ENCODE measurements around the gene SPAG5.

The SPAG5 gene, protein sequence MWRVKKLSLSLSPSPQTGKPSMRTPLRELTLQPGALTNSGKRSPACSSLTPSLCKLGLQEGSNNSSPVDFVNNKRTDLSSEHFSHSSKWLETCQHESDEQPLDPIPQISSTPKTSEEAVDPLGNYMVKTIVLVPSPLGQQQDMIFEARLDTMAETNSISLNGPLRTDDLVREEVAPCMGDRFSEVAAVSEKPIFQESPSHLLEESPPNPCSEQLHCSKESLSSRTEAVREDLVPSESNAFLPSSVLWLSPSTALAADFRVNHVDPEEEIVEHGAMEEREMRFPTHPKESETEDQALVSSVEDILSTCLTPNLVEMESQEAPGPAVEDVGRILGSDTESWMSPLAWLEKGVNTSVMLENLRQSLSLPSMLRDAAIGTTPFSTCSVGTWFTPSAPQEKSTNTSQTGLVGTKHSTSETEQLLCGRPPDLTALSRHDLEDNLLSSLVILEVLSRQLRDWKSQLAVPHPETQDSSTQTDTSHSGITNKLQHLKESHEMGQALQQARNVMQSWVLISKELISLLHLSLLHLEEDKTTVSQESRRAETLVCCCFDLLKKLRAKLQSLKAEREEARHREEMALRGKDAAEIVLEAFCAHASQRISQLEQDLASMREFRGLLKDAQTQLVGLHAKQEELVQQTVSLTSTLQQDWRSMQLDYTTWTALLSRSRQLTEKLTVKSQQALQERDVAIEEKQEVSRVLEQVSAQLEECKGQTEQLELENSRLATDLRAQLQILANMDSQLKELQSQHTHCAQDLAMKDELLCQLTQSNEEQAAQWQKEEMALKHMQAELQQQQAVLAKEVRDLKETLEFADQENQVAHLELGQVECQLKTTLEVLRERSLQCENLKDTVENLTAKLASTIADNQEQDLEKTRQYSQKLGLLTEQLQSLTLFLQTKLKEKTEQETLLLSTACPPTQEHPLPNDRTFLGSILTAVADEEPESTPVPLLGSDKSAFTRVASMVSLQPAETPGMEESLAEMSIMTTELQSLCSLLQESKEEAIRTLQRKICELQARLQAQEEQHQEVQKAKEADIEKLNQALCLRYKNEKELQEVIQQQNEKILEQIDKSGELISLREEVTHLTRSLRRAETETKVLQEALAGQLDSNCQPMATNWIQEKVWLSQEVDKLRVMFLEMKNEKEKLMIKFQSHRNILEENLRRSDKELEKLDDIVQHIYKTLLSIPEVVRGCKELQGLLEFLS

DNA sequence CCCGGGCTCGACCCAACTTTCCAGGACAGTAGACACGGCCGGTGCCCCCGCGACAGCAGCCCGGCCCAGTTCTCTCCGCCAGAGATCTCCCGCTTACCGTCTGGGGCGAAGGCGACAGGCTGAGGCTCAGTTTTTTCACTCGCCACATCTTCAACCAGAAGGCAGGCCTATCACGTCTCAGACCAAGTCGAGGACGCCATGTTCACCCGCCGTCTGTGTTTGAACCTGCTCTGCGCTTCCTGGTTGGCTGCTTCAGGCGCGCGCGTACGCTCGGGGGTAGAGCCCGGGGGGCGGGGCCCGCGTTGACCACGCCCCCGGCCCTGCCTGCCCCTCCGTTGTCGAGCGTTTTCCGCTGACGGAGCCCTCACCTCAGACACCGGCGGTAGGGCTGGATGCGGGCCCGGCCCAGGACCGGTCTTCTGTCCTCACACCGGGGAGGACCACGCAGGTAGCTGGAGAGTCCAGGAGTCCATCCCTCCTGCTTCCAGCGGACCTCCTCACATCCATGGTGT is at the start of gene SPAG5:
TSS of gene SPAG5 (minus strand) at position 227 of the 512 bp plus-strand sequence. CDS start at position 148, 79 bp downstream.
- DNase-seq = peak; percentile 98

DNA sequence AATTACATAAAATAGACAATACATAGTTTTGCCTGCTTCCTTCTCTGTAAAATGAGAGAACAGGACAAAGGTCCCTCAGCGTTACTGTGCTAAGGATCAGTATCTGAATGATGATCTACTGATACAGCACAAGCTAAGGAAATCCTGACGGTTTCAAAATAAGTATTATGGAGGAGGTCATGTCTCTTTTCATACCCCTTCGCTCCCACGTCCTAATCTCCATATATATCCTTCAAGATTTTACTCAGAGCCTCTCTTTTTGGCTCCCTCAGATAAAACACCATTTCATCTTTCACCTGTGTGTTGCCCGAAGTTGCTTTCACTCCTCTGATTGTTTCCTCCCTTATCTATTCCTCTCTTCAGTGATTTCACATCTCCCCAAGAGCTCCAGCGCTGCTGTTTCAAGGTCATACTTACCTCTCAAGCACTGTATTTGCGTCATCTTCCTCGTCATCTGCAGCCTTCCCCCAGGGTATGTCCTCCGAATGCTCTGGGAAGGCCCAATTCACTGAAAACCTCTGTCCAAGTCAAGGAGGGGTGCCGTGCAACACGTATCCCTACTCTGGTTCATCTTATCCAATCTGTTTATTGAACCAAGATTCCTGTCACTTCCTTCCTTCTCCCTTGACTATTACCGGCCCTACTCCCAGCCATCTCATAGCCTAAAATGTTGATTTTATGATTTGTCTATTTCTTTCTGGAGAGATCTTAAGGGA is 47.4 kb upstream of the SPAG5 start:
- DNase-seq = no peak

DNA sequence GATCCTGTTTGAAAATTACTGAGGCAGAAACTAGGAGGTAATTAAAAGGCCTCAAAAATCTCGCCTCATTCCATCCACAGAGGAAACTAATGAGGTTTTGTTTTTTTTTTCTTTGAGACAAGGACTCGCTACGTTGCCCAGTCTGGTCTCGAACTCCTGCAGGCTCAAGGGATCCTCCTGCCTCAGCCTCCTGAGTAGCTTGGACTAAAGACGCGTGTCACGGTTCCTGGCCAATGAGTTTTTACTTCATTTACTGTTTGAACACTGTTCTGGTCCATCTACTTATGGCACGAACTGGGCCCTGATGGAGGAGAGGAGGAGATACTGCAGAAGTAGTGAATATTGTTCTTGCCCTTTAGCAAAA is 46.7 kb upstream of the SPAG5 start:
- DNase-seq = no peak

DNA sequence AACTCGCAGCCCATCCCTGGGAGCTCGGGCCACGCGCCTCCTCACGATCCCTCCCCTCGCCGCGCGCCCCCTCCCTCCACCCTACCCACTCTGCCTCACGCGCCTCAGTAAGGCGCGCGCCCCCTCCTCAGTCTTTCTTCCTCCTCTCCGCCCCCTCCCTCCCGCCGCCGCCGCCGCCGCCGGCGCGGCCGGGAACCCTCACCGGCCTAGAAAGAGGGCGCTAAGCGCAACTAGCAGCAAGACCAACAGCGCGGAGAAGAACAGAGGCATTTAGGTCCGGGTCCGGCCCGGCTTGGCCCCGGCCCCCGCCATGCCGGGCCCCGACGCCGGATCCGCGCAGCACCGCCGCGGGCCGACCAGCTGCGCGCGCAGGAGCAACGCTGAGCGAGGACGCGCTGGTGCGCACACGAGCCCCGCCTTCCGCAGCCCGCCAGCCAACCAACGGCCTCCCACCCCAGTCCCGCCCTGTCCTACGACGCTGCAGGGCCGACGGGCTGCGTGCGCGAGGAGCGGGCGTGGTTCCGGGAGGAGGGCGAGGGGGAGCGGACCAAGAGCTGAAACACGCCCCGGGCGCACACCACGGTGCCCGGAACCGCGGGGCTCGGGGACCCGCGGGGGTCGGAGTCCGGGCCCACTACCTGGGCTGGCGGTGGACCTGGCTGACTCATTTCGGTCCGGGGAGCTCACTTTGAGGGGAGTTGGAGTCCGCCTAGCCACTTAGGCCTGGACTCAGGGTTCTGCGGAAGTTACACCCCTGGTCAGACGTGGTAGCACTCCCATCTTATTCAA is 46.2 kb upstream of the SPAG5 start, which contains the start of gene BLTP2:
TSS of gene BLTP2 (minus strand) at position 372 of the 789 bp plus-strand sequence. CDS start at position 270, 102 bp downstream.
- DNase-seq = peak; percentile 99

DNA sequence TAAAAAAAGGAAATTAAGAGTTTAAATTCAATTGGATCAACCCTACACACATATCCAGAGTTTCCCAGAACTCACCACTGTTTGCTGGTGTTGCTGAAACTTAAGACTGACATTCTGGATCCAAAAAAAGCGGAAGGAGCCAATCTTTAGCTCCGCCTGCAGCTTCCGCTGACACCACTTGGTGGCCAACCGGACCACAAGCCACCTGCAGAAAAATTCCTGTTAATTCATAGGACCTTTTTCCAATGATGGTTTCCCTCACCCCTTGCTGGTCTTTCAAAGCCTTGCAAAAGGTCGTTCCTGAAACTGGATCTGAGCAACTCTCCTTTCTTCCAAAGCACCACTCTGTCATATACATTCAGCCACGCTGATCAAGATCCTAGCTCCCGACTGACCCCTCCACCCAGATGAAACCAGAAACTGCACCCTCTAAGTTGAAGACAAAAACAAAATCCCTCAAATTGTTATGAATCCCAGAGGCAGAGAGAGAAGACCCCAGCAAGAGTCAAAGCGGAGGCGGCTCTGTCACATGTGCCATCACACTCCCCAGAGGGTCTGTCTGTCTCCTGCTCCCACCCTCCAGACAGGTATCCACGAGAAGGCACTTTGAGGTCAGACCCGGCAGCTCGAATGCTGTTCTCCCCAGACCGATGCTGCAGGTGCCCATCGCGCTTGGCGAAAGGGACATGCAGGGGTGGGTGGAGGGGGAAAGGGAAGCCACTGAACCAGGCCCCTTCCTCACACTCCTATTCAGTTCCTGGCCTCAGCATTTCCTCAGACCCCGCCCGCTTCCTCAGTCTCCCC is 45.4 kb upstream of the SPAG5 start:
- peak; percentile 71 for DNase-seq

DNA sequence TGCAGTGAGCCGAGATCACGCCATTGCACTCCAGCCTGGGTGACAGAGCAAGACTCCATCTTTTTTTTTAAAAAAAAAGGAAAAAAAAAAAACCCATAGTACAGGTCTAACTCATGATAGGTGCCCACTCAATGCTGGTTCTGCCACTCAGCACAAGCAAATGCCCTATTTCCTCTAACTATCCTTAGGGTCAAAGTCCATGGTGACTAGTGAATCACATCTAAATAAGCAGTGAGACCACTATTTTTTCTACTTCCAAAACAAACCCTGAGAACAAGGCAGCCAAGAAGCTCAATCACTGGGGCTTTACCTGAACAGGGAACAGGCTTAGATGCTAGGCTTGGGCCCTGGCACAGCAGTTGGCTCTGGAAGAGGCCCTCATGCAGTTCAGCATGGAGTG is 42.8 kb upstream of the SPAG5 start:
- DNase-seq = no peak

DNA sequence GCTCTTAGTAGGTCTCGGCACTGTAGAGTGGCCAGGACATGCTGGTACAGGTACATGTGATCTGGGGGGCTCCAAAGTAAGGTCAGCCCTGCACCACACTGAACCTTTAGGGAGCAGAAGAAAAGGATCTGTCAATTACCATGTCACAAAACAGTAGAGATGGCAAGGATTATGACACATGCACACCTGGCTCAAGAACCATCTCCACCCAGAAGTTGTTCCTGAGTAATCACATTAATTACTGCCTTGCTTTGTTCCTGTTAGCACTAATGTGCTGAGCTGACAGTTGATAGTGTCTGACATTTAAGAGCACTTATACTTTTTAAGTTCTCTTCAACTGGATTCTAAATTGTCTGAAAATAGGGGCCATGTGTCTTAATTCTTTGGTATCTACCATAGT is 36.7 kb upstream of the SPAG5 start:
- DNase-seq = peak; percentile 34

DNA sequence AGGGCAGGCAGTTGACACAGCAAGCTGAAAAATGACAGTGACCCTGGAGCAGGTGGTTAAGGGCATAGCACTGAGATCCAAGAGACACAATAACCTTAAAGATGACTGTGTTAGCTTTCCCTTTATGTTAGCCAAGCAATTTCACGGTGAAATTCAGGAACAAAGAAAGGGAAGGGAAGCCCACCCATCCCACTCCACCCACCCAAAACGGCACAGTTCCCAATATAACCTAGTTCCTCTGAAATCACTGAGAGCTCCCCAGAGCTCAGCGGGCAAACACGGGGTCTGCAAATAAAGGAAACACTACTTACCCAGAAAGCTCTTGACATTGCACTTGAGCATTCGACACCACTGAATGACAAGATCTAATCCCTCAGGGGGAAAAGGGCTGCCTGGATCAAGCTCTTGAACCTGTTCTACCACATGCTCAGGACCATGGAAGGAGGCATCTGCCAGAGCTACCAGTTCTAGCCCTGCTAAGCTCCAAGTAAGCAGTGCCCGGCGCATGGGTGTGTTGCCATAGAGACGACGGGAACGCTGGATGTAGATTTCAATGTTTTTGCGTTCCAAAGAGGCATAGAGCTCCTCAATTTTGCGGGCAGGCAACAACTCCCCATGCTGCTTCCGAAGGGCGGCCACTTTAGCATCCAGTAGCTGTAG is 35.5 kb upstream of the SPAG5 start:
- peak; percentile 10 for DNase-seq

DNA sequence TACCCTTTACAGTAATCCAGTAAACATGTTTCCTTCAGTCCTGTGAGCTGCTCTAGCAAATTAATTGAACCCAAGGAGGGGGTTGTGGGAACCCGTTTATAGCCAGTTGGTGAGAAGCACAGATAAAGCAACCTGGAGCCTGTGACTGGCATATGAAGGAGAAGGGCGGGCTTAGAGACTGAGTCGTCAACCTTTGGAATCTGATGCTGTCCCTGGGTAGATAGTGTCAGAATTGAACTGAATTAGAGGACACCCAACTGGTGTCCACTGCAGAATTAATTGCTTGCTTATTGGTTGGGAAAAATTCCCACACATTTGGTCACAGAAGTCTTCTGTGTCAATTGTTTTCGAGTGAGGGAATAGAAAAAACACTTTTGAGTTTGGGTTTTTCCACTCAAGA is 28.0 kb upstream of the SPAG5 start:
- DNase-seq = peak; percentile 24

DNA sequence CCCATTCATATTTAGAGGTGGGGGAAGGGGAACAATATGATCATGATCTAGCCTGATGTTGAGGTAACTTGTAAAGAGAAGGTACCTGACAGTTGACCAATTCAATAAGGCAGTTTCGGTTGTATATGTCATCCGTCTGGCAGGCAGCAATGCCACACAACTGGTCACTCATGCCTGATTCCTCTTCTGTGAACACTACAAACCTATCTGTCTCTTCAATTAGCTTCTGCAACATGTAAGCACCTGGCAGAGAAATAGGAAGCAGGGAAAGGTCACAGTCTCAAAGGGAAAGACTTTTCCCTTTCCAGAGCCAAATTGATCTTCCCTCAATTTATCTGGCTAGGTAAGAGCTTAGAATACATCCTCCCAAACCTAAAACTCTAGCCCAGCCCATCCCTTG is 25.3 kb upstream of the SPAG5 start:
- no peak for DNase-seq

DNA sequence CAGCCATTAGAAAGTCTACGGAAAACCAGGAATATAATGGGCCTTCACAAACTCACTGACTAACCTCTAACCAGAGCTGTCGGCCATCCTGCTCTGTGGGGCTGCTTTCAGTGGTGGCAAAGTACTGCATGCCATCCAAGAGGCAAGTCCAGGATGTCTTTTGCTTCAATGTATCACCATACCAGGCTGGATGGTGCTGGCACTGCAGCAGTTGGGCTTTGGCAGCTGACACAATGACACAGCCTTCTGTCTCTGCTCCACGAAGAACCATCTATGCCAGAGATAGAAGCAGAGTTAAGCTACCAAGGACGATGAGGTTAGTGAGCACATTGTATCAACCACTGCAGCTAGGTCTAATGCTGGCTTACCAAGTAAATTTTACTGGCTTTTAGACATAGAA is 24.9 kb upstream of the SPAG5 start:
- DNase-seq = peak; percentile 30

DNA sequence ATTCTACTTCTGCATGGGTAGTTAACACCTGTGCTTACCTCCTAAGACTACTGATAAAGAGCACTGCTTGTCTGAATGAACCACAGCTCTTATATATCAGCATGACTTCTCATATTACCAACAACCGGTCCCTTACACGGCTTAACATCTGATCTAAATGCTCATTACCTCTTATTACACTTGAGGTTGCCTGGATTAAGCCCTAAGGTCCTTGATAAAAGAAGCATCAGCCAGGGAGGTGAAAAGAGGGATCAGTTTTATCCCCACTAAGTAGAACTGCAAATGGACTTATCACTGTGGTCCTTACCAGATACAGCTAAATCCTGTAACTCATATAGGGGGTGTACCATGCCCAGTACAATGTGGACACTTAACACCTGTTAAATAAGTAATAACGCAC is 23.4 kb upstream of the SPAG5 start:
- no peak for DNase-seq

DNA sequence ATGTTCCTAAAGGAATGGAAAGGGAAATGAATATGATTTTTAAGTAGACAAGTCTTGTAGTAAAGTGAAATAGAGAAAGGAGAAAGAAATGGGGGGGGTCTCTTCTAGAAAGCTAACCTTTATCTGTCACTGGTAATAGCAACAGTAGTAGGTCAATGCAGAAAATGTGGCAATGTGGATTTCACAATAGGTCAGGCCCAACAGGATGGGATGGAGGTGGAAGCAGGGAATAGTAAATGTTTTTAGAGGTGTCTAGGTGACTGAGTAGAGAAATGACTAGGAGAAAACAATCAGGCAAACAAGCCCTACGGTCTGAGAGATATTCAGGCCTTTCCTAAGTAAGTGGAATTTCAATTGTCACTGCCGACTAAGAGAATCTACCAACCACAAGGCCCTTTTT is 21.2 kb upstream of the SPAG5 start:
- no peak for DNase-seq

DNA sequence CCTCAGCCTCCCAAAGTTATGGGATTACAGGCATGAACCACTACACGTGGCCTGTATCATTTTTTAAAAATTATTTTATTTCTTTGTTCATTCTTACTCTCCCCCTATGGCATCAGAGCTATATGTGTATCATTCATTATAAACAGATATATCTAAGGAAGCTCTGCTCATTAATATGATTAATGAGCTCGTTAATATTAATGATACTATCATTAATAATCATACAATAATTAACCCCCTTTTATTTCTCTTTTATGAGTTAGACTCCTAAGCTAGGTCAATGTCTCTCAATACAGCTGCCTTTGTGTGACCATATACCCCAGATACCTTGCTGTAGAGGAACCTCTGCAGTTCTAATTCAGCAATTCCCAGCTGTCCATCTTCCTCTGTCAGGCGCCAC is 19.6 kb upstream of the SPAG5 start:
- no peak for DNase-seq

DNA sequence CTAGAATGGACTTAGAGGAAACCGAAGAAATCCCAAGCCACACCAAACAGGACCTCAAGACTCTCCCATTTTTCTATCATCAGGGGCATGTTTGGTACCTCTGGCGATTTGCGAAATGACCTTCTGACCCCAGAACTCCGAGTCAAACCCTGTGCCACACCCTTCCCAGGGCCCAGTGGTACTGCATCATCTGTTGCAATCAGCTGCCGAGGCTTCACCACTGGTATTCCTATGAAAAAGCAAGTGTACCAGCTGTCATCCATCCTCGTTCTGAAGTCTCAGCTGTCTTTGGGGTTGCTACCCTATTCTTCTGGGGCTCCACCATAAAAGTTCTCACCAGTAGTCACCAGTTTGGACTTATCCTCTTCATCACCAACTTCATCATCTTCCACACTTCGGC is 17.5 kb upstream of the SPAG5 start:
- peak; percentile 28 for DNase-seq

DNA sequence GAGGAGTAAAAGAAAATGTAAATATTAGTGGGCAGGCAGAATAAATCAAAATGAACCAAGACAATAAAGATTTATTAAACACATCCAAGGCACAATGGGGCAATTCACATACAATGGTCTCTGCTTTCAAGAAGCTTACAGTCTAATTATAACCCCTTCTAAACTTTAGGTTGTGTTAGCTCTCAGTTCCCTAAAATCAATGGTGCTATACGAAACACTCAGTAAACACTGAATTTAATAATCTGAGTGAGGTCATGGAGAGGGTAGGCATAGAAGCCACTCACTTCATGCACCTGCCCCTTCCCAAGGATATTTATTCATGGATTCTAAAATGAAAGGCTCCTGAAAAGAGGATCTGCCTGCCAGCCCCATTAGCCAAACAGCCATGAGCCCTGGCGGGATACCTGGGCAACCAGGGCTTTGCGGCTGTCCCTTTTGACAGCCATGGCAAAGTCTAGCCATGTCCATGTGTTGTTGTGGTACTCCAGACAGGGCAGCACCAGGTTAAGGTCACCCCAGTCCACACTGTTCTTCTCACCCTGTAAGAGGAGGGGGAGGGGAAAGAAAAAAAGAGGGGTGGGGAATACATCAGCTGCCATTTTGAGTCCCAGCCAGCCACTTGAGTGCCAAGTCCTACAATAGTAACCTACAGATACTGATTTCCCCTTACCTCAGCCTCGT is 16.6 kb upstream of the SPAG5 start:
- DNase-seq = peak; percentile 10

DNA sequence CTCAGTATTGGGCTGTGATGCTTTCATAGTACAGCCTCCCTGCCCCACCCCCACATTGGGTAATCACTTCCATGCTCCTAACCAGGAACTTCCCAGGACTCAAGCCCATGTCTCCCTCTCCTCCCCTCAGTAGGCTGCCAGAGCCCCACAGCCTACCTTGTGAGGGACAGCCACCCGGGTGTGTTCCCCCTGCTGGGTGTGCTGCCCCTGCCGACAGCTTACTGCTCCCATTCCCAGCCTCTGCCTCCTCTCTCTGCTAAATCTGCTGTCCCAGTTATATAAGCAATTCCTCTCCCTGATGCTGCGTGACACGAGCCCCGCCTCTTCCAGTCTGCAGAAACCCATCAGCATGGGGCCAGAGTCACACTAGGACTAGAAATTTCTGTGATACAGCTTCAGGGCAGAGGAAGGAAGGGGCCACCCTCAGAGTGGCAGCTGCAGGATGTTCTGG is 15.1 kb upstream of the SPAG5 start, which contains the start of gene RSKR:
TSS of gene RSKR (minus strand) at position 255 of the 451 bp plus-strand sequence. CDS start at position 231, 24 bp downstream.
- DNase-seq = peak; percentile 50

DNA sequence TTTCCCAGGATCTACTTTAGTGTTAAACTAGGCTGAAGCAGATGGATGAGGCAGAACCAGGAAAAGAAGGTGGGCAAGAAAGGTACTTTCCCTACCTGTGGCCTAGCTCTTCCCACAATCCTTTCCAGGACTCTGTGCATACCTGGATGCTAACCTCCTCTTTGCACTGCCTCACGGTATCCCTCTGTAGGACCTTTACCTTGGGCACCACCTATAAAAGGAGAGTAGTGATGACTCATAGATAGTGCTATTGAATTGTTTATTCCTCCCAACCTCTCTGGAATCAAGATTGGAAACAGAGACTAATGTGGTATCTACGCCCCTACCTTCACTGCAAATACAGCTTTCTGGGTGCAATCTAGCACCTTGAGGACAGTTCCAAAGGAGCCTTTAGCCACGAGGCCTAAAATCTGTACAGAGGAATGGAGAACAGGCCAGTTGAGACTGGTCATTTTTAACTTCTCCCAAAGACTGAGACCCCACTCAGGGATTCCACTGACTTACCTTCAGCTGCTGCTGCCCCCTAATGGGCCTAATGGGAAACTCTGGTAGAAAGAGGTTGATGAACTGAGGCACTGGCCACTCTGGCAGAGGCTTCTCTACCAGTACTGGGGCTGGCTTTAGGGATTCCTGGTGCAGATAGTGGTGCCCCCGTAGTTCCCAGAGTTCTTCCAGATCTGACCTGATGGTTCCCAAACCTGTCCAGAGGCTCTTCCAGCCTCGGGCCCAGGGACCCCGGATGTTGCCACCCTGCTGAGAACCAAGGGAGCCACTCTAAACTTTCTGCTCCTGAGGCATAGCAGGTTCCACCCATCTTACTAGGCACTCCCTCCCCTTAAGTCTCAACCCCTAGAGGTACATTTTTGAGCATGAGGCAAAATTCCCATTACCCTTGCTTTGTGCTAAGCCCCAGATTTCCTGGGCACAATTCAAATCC is 14.4 kb upstream of the SPAG5 start:
- peak; percentile 73 for DNase-seq

Data from activated effector memory CD4-positive, alpha-beta T cell treated with anti-CD3 and anti-CD28 coated beads, Interleukin-2, amount 50 U/mL, for 16 hours (primary cell).